ENCODE measurements around the gene NME4.

The NME4 gene

DNA sequence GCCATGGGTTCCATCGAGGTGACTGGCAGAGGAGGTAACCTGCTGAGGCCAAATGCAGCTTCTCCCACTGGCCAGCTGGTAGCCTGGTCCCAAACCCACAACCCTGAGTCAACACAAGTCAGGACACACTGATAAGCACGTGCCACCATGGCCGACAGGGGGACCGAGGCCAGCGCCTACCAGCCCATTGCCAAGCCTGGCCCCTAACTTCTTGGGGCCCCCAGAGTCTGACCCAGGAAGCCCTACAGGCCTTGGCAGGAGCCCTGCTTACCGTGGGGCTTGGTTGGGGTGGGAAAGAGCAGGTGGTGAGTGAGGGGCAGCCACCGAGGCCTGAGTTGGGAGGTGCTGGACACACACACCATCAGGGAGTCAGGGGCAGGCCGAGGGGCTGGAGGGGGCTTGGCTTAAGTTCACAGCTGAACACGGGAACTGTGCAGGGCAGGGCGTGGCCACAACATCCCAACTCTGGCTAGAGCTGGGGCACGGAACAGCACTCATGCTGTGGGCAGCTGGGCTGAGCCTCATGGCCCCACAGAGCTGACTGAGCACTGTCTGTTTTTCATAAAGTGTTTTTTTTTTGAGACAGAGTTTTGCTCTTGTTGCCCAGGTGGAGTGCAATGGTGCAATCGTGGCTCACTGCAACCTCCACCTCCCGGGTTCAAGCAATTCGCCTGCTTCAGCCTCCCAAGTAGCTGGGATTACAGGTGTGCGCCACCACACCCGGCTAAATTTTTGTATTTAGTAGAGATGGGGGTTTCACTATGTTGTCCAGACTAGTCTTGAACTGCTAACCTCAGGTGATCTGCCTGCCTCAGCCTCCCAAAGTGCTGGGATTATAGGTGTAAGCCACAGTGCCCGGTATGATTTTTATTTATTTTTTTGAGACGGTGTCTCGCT lies 32.2 kb upstream of the NME4 start:
- TF ChIP-seq, protein P1, sequence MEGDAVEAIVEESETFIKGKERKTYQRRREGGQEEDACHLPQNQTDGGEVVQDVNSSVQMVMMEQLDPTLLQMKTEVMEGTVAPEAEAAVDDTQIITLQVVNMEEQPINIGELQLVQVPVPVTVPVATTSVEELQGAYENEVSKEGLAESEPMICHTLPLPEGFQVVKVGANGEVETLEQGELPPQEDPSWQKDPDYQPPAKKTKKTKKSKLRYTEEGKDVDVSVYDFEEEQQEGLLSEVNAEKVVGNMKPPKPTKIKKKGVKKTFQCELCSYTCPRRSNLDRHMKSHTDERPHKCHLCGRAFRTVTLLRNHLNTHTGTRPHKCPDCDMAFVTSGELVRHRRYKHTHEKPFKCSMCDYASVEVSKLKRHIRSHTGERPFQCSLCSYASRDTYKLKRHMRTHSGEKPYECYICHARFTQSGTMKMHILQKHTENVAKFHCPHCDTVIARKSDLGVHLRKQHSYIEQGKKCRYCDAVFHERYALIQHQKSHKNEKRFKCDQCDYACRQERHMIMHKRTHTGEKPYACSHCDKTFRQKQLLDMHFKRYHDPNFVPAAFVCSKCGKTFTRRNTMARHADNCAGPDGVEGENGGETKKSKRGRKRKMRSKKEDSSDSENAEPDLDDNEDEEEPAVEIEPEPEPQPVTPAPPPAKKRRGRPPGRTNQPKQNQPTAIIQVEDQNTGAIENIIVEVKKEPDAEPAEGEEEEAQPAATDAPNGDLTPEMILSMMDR (conservative IDR thresholded peaks at IDR 0.05; ENCODE audit: low read length): no peak
- no peak overlapping the region for H3K4me3 ChIP-seq (ENCODE audit: low read length)
- DNase-seq (ENCODE audit: low read depth): no peak

DNA sequence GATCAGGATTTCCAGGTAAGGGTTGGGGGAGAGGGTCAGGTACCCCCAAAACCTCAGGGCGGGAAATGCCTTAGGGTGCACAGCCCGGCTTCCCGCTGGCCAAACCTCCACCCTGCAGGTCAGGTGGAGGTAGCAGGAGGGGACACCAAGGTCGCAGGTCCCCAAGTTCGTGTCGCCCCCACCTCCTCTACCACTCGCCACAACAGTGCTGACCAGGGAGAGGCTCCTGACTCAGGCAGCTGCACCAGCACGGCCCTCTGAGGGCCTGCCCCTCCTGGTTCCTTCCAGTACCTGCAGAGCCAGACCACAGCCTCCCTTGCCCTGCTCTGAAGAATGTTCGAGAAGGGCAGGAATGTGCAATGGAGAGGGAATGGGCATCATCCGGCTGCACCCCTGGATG lies 30.5 kb upstream of the NME4 start:
- H3K4me3 ChIP-seq (ENCODE audit: low read length): no peak overlapping the region
- TF ChIP-seq, protein P1 (conservative IDR thresholded peaks at IDR 0.05; ENCODE audit: low read length): no peak
- DNase-seq (ENCODE audit: low read depth): no peak

DNA sequence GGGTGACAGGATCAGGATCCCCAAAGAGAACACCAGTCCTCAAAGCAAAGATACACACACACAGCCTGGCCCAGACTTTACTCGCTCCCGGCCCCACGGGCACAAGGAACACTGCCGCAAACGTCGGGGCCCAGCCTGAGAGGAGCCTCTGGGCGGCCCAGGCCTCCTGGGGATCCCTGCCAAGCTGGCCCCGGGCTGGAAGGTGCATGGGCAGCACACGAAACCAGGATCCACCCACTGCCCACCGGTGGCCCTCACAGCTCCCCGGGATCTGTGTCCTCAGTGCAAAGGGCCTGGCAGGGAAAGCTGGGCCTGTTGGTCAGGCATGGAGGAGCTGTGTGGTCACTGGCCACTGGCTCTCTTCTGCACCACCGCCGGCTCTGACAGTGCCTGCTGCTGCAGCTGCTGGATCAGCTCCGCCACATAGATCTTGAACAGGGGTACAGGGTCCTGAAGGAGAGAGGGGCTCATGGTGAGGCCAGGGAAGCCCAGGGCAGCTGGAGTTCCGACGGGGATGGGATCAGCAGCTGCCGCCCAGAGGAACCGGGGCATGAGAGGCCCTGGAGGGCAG lies 29.6 kb upstream of the NME4 start:
- TF ChIP-seq, protein P1 (conservative IDR thresholded peaks at IDR 0.05; ENCODE audit: low read length): no peak

DNA sequence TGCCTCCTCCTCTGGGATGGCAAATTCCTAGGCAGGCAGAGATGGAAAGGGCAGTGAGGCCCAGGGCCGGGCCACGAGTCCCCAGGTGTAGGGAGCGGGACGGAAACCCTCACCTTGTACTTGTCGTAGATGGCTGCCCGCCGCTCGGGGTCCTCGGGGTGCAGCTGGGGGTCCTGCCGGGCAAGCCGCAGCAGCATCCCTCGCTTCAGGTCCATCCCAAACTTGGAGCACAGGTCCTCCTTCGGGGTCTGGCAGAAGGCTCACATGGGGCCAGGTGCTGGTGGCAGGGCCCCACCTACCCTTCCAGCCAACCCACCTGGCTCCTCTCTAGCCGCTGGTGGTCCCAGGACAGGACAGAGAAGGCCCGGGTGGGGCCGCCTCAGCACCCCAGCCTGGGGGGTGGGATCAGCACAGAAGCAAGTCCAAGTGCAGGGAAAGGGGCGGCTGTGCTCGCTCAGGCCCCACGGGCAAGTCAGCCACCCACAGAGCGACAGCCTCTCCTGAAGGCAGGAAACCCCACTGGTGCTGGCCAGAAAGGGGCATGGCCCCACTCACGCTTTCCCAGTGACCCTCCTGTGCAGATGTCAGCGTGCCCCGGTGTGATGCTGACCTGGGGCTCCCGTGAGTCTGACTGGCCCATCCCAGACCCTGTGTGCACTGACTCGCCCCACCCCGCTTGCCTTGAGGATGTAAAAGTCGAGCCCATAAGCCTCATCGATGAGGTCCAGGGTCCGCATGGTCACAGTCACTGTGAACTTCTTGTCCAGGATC lies 28.4 kb upstream of the NME4 start:
- no peak for DNase-seq (ENCODE audit: low read depth)
- TF ChIP-seq, protein P1 (conservative IDR thresholded peaks at IDR 0.05; ENCODE audit: low read length): no peak
- no peak overlapping the region for H3K4me3 ChIP-seq (ENCODE audit: low read length)

More for the DNA sequence above, 29.6 kb upstream of the NME4 start:
- no peak overlapping the region for H3K4me3 ChIP-seq (ENCODE audit: low read length)
- DNase-seq (ENCODE audit: low read depth): no peak

DNA sequence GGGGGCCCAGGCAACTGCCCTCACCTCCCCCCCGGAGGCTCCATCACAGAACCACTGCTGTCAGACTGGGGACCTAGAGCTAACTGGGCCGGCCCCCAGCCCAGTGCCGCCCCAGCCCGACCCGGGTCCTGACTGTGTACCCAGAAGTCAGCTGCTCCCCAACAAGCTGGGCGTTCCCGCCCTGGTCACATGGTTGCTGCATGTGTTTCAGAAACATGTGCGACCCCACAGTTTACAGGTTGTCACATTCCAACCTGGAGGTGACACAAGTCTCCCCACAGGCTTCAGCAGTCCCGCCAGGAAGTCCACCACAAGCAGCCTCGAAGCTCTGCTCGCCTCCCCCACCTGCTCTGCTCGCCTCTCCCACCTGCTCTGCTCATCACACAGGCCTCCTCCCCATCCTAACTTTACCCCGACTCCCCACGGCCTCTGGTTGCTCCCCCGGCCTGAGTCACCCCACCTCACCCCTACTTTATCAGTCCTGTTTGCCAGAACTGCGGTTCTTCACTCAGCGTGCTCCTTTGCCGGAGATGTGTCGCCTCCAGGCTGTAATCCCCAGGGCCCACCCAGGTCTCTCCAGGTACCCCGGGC lies 27.6 kb upstream of the NME4 start:
- H3K4me3 ChIP-seq (ENCODE audit: low read length): peak overlapping the region; percentile 45

DNA sequence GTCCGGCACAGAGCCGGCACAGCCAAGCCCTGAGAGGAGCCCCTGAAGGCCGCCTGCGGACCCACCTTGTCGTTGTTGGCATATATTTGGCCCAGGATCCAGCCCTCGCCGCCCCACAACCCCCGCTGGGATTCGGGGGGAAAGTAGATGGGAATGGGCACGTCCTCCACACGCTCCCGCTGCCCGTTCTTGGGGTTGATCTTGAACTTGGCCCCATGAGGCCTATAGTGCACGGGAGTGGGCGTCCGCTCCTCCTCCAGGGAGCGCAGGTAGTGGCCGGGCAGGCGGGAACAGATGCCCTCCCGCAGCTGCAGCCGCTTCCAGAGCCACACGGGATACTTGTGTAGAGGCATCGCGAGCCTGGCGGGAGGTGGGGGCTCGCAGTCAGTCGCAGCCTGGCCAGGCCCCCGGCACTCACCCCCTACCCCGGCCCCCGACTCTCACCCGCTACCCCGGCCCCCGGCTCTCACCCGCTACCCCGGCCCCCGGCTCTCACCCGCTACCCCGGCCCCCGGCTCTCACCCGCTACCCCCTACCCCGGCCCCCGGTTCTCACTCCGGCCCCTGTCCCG lies 27.0 kb upstream of the NME4 start:
- TF ChIP-seq, protein P1 (conservative IDR thresholded peaks at IDR 0.05; ENCODE audit: low read length): no peak
- peak overlapping the region; percentile 45 for H3K4me3 ChIP-seq (ENCODE audit: low read length)
- DNase-seq (ENCODE audit: low read depth): no peak

More for the DNA sequence above, 27.6 kb upstream of the NME4 start:
- TF ChIP-seq, protein P1 (conservative IDR thresholded peaks at IDR 0.05; ENCODE audit: low read length): no peak
- no peak for DNase-seq (ENCODE audit: low read depth)

All from AG10803 (cell line).